Measurements from ENCODE around the gene MDP1.
"Not testable (repeated sequence)": the region's sequence is repeated elsewhere in the genome, so short reads cannot be mapped to it uniquely, and the experiment has no call there.

MDP1 gene

DNA sequence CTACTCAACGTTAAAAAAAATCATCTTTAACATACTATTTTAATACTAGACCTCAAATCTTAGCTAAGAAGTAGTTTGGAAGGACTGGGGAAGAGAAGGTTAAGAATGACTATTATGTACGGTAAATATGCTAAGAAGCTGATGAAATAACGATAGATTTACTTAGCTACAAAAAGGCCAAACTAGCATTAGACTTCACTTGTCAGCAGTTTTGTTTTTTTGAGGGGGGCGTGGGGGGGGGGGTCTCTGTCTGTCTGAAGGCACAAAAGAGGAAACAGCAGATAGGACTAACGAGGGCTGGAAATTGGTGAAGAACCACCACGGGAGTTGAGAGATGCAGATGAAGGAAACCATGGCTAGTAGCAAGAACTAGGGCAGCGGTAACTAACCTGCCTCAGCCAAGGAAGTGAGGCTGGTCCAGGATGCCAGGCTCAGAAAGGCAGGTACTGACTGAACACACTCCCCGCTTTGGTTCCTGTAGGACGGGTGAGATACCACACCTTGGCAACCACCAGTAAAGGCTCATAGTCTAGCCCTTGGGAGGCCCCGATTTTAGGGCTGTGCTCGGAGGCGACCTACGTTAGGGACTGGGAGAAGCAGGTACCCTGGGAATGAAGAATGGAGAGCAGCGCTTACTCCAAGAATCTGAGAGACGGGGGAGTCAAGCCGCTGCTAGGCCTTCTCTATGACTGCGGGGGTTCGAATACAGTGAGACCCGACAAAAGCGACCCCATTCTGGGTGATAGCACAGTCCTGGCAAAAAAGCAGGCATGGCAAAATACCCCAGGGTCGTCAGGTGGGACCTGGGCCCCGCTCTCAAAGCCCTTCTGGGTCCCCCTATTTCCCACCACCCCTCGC lies 15.6 kb upstream of the MDP1 start:
- no peak for DNase-seq (ENCODE audit: low spot score)

DNA sequence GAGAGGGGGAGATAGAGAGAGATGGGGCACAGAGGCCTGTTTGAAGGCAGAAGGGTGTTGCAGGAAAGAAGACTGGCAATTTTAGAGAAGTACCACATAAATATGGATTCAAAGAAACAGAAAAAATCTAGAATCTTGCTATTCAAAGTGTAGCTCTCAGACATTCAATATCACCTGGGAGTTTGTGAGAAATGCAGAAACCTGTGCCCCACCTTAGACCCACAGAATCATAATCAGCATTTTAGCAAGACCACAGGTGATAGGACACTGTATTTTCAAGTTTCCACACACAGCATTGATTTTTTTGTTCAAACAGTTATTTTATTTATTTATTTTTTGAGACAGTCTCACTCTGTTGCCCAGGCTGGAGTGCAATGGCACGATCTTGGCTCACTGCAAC lies 13.0 kb upstream of the MDP1 start:
- no peak for DNase-seq (ENCODE audit: low spot score)

DNA sequence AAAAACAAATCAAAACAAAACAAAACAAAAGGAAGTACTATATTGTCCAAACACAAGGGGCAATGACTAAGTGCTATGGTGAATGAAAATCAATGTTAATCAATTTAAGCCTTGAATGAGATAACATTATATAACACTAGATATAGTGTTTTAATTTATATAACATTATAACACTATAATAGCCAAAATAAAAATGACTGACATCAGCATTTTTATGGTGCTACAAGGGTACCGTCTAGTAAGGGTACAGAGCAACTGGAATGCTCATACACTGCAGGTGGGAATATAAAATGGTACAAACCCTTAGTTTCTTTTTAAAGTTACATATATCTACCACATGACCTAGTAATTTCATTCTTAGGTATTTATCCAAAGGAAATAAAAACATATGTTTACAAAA lies 10.6 kb upstream of the MDP1 start:
- no peak for DNase-seq (ENCODE audit: low spot score)

DNA sequence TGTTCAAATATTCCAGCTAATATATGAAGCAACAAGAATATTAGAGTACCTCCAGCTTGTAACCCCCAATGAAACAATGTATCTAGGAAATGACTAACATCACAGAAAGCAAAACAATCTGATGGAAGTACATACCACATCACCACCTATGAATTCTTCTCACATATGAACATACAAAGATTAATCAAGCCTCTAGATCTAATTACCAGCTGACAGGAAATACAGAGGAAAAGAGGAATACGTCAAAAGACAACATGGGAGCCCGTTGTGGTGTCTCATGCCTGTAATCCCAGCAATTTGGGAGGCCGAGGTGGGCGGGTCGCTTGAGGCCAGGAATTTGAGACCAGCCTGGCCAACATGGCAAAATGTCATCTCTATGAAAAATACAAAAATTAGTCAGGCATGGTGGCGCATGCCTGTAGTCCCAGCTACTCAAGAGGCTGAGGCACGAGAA lies 8.8 kb upstream of the MDP1 start:
- no peak for DNase-seq (ENCODE audit: low spot score)

DNA sequence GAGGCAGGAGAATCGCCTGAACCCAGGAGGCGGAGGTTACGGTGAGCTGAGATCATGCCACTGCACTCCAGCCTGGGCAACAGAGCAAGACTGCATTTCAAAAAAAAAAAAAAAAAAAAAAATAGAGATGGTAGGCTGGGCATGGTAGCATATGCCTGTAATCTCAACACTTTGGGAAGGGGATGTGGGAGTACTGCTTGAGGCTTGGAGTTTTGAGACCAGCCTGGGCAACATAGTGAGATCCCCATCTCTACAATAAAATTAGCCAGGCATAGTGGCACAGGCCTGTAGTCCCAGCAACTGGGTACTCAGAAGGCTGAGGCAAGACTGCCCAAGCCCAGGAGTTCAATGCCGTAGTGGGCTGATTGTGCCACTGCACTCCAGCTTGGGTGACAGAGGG lies 7.1 kb upstream of the MDP1 start:
- DNase-seq (ENCODE audit: low spot score), result not testable (repeated sequence)

DNA sequence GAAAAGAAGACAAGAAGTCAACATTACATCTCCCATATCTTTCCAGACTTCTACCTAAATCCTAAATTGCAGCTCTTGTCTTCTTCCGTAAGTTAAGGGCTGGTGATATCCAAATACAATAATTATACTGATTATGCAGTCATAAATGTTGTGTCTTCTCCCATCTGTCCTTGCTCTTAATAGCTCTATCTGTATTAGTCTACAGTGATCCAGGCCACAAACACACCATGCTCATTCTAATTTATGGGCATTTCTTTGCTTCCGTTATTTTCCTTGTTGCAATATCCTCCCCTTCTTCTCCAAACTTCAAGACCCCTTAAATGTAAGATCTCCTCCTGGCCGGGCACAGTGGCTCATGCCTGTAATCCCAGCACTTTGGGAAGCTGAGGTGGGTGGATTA lies 3.7 kb upstream of the MDP1 start:
- no peak for DNase-seq (ENCODE audit: low spot score)

DNA sequence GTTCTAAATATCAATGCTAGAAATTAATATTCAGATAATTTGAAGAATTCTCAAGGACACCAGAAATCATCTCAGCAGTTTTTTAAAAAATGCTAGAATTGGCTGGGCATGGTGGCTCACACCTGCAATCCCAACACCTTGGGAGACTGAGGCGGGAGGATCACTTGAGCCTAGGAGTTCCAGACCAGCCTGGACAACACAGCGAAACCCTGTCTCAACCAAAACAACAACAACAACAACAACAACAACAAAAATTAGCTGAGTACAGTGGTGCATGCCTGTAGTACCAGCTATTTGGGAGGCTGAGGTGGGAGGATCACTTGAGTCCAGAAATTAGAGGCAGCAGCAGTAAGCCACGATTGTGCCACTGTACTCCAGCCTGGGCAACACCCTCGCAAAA lies 3.2 kb upstream of the MDP1 start:
- DNase-seq (ENCODE audit: low spot score), result no peak

DNA sequence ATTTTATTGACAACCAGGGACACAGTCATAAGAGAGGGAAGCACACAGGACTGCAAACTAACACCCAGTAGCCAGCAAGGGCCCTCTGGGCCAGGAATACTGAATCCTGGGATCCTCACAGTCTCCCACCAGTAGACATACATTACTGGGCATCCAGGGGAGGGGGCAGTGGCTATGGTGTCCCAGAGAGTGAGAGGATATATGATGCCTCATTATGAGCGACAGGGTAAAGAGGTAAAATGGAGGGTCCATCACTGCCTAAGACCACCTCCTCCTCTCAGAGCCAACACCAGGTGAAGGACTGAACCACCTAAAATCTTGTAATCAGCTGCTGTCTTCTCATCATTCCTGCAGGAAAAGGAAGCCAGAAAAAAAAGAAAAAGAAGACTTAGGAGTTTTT lies 1.0 kb upstream of the MDP1 start:
- not testable (repeated sequence) for DNase-seq (ENCODE audit: low spot score)

DNA sequence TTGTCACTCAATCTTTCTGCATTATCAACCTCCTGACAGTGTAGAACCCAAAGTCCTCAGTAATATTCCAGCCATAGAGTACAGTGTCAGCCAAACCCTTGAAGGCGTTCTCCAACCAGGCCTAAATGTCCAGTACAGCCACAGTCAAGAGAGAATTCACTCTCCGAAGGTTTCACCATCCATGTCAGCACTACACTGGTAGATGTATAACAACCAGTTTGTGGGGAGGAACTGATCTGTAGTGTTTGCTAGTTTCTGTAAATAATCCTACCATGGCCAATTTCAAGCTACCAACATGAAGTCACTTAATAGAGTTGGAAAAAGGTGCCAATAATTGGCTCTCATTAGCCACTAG lies 456 bp upstream of the MDP1 start:
- DNase-seq (ENCODE audit: low spot score), result no peak

DNA sequence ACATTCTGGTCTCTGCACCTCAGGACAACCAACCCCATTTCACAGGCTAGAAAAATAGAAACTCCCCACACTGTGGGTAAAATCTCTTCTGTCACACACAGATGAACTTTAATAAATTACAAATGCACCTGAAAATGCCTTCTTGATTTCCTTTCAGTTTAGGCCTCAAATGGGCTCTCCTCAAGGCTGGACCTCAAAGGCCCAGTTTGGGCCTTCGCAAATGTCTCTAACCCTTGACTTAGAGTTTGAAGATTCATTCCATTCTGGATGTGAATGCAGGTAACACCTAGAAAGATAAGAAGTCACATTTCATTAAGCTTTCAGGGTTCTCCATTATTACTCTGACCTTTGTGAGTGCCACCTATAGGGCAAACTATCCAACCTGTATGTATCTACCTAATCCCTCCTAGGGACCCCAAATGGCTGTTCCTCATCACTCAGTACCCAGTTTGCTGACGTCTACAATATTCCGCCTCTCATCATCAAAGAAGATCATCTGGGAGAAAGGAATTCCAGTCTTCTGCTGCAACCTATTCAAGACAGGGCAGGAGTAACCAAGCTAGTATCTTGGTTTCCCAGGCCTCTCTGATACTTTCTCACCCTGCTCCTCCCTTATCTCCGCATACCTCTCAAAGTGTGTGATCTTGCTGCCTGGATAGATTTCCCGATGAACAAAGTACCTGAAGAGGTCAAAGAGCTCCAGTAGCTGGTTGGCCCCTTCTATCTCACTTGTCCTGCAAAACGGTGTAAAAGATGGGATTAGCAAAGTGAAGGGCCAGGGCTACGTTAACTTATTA lies 1.8 kb downstream of the MDP1 start:
- DNase-seq (ENCODE audit: low spot score), result no peak

DNA sequence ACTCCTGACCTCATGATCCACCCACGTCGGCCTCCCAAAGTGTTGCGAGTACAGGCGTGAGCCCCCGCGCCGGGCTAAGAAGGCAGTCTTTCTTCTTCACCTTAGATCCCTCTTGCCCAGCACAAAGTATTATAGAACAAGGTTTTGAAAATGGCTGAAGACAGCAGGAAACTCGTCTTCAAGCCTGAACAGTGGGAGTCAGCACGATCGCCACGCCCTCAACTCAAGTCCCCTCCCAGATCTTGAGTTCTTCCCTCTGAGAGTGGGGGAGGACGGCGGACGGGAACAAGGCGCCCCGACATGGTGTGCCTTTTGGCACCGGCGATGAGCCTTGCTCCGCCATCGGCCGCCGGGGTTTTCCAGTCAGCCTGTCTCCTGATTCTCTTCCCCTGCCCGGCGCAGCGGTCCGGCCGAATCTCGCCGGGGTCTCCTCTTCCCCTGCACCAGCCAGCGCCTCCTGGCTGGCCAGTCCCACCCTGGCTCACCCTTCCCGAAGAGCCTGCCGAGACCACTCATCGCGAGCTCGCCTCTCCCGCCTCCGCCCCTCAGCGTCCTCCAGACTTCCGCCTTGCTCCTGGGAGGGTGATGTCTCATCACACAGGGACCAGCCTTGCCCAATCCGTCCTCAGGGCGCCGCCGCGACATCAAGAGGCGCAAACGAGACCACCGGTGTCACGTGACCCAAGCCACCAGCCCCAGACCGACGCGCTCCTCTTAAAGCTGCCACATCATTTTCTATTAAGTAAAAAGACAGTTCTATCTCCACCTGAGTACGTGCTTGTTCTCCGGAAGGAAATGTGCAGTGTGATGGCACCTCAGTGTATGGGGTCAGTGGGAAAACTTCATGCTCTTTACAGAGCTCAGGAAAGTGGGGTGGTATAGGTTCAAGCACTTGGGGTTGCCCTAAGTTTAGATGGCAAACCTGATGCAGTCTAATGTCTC lies 2.7 kb downstream of the MDP1 start, which contains the start of gene CHMP4A:
TSS of gene CHMP4A (minus strand) at position 565 of the 942 bp plus-strand sequence. CDS start at position 516, 49 bp downstream.
- DNase-seq (ENCODE audit: low spot score), result peak; percentile 92

DNA sequence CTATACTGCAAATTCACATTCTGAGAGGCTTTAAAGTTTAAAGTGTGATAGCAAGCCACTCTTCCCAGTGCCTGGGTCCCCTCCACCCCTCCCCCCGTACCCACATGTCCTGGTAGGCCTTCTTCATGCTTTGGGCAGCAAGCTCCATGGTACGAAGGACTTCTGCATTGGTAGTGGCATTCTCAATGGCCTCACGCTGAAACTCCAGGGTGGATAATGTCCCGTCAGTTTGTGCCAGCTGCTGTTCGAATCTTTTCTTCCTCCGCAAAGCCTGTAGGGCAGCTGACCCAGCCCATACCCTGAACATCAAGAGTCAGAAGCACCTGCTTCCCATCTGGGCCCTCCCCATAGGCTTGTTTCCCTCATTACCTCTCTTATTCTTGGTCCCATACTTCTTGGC lies 4.6 kb downstream of the MDP1 start:
- no peak for DNase-seq (ENCODE audit: low spot score)

DNA sequence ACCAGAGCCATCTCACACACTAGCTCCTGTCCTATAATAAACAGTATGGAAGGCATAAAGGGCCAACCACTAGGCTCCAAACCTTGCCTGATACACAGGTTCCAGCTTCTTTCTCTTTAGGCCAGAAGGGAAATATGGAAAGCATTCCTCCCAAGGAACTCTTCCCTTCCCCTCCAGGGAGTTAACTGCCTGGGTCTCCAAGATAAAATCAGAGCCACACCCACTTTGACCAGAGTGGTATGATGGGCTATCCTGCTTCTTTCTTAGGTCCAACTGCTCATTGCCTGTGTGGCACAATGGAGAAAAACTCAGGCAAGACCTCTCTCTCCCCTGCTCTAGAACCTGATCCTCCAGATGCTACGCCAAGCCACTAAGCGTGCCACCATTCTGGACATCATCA lies 8.2 kb downstream of the MDP1 start:
- no peak for DNase-seq (ENCODE audit: low spot score)

DNA sequence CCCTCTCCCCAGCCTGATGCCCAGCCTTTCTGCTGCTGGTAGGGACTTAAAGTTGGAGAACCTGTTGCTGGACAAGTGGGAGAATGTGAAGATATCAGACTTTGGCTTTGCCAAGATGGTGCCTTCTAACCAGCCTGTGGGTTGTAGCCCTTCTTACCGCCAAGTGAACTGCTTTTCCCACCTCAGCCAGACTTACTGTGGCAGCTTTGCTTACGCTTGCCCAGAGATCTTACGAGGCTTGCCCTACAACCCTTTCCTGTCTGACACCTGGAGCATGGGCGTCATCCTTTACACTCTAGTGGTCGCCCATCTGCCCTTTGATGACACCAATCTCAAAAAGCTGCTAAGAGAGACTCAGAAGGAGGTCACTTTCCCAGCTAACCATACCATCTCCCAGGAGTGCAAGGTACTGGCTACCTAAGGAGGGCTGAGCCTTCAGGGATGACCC lies 8.7 kb downstream of the MDP1 start:
- DNase-seq (ENCODE audit: low spot score), result no peak

DNA sequence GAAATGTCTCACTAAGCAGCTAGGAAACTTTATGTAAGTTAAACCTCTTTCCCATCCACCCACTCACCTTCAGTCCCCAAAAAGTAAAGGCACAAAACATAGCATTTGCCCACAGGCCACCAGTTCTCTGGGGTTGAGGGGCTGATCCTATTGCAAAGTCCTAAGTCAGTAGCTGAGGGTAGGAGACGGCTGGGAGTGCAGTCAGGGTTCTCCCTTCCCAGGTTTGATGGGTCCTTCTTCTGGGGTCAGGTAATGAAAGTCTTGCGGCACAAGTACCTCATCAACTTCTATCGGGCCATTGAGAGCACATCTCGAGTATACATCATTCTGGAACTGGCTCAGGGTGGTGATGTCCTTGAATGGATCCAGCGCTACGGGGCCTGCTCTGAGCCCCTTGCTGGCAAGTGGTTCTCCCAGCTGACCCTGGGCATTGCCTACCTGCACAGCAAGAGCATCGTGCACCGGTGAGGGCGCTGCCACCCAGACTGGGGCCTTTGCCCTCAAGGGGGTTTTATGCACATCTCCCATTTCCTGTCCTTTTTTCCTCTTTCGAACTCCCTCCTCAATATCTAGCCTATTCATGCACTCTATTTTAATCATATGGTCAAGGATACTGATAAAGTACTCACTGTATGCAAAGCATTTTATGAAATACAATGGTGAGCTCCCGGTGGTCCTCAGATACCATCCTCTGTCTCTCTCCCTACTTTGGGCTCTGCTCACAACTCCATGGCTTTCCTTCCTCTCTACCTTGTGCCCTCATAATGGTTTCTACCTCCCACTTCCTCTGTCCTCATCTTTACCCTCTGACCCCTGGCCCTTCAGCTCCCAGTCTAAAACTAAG lies 9.4 kb downstream of the MDP1 start:
- DNase-seq (ENCODE audit: low spot score), result no peak

DNA sequence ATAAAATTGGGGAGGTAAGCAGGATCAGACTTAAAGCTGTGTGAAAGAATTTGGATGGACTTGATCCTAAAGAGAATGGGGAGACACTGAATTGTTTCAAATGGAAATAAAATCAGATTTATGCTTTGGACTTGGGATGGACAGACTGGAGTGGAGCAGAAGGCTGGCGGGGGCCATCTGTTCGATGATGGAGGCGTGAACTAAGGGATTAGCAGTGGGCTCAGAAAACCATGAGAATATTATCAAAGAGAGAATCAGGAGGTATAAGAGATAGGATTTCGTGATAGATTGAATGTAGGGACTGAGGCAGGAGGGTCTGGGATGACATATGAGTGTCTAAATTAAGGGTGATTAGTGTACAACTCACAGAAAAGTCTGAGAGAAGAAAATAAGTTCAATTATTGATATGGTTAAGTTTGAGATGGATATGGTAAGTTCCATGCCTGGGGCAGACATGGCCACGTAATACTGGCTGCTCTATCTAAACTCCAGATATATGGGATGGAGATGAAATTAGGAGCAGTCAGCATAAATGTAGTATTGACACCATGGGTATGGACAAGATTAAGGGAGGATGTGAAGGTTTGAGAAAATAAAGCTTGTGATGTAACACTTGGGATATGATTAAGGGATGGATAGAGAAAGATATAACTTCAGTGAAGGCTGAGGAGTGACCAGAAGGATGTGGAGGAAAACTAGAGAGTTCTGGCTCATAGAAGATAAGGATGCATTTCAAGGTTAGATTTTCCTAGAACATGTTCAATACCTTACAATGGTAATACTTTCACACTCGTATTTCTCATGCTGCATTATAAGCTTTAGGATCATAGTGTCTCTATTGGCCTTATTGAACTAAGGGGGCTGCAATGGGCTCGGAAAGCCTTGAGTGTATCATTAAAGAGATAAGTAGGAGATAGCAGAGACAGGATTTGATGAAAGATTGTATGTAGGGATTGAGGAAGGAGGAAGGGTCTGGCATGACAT lies 11.4 kb downstream of the MDP1 start:
- DNase-seq (ENCODE audit: low spot score), result no peak

DNA sequence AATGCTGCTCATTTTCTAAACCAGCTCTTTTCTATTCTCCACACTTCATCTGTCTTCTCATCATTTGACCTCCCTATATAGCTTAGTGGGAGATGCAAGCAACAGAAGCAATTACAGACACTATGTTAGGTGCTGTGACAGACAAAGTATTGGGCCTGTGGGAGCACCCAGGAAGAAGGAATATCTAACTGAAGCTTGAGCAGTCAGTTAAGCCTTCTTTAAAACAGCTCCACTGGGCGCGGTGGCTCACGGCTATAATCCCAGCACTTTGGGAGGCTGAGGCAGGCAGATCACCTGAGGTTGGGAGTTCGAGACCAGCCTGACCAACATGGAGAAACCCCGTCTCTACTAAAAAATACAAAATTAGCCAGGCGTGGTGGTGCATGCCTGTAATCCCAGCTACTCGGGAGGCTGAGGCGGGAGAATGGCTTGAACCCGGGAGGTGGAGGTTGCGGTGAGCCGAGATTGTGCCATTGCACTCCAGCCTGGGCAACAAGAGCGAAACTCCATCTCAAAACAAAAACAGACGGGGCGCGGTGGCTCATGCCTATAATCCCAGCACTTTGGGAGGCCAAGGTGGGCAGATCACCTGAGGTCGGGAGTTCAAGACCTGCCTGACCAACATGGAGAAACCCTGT lies 12.5 kb downstream of the MDP1 start:
- DNase-seq (ENCODE audit: low spot score), result not testable (repeated sequence)

DNA sequence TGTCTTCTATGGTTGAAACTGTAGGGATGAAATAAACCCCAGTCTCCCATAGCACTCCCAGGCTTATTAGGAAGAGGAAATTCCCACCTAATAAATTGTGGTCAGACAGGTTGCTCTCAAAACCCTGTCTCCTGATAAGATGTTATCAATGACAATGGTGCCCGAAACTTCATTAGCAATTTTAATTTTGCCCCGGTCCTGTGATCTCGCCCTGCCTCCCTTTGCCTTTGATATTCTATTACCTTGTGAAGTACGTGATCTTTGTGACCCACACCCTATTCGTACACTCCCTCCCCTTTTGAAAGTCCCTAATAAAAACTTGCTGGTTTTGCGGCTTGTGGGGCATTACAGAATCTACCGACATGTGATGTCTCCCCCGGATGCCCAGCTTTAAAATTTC lies 13.3 kb downstream of the MDP1 start:
- DNase-seq (ENCODE audit: low spot score), result not testable (repeated sequence)

DNA sequence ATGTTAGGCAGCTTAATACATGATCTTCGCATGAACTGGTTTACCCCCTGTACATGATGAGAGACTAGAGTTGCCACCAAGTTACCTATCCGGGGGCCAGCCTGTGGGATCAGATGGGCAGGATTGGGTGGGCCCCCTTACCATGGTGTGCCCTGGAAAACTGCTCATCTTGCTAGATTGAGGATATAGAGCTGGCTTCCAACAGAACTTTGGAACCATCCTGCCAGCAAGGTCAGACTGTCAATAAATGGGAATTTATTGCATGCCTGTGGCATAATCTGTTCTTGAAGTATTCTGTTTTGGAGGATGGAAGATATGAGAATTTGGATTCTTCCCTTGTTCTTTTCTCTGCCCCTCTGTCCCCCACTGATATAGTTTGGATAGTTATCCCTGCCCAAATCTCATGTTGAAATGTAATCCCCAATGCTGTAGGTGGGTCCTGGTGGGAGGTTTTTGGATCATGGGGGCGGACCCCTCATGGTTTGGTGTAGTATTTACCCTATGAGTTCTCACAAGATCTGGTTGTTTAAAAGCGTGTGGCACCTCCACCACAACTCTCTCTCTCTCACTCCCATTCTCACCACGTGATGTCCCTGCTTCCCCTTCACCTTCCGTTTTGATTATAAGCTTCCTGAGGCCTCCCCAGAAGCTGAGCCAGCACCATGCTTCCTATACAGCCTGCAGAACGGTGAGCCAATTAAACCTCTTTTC lies 16.9 kb downstream of the MDP1 start:
- no peak for DNase-seq (ENCODE audit: low spot score)

Measured in putamen (tissue), 1 donor.